GOT3 (cell line): Measurements from ENCODE around the gene ADAMTS6.

ENCODE experiments used
- DNase-seq: peaks from one replicate; lab custom pipeline; 2025; ENCODE audit warnings: mixed read lengths; lab: John Stamatoyannopoulos, UW

The ADAMTS6 gene

DNA sequence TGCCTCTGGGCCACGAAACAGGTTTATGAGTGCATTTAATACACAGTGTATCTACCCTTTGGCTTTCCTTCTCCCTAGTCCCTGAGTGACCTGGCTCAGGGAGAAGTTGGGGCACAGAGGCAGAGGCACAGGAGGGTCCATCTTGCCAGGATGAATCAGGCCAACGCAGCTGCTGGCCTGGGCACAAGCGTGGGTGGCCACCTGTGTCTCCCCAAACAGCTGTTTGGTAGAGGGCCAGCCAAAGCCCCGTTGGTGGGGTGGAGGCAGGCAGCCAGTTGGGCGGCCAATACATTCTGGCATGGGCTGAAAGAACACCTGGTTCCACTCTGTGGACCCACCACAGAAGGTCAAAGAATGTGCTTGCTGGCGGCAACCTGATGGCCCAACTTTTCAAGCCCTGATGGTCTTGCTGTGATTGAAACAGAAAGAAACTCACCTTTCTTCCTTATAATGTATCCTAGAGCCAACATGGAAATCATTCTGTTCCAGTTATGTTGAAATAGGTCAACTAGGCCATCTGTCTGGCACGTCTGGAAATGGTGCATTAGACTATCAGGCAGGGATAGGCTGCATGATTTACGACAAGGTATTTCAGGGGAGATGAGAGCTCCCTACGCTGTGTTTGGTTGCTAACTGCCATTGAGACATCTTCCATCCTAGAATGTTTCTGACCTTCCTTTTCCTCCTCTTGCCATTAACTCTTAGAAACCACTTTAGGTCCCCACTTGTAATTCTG, 337.4 kb downstream of the ADAMTS6 start:
- no peak for DNase-seq

DNA sequence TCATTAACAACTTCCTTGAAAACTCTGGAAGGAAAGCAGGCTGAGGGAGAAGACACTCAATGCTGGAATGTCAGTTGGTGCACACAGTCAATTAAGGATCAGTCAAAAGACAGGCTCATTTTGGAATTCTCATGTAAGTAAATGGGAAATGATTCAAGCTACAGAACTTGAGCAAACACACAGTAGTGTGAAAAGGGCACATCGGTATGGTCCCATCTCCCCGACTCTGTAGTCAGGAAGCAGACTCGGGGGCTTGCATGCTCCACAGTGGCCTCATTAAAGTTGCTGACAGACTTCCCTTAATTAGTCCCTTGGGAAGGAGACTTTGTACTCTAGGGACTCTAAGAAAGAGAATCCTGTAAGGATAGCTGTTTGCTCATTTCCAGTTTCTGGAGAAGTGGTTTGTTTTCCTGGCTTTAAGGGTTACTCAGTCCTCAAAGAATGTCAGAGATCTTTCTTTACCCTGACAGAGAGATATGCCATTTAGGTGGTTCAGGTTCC, 339.2 kb downstream of the ADAMTS6 start:
- no peak for DNase-seq

DNA sequence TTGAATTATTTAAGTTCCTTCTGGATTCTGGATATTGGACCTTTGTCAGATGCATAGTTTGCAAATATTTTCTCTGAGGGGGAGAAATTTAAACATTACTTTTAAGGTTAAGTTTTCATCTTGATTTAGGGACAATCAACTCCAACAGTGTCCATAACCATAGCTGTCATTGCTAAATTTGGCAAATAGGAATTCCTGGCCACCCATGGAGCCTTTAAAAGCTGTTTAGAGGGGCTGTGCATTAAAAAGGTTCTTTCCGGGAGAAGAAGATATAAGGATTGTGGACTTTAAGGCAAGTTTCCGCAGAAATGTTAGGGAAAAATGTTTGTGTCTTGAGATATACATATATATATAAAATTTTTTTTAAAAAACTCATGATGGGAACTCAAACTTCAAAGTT, 339.7 kb downstream of the ADAMTS6 start:
- no peak for DNase-seq

DNA sequence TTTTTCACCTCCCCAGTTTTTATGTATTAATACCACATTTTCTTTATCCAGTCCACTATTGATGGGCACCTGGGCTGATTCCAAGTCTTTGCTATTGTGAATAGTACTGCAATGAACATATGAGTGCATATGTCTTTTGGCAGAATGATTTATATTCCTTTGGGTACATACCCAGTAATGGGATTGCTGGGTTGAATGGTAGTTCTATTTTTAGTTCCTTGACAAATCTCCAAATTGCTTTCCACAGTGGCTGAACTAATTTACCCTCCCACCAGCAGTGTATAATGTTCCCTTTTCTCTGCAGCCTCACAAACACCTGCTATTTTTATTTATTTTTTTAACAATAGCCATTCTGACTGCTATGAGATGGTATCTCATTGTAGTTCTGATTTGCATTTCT, 340.2 kb downstream of the ADAMTS6 start:
- no peak for DNase-seq

DNA sequence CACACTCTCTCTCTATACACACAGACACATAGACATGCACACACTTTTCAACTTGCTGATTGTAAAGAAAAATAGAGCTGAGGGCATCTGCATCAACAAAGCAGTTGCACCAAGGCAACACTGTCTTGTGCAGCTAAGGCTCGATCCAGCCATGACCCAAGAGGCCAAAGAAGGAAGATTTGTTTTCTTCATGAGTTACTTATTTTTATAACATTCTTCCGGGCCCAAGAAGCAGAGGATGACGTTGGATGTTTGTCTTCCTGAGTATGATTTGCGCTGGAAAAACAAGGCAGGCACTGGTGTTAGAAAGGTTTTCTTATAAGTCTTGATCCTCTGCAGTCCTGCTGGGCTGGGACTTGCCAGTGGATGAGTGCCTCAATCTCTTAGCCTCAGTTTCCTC, 344.1 kb downstream of the ADAMTS6 start:
- DNase-seq, result no peak

DNA sequence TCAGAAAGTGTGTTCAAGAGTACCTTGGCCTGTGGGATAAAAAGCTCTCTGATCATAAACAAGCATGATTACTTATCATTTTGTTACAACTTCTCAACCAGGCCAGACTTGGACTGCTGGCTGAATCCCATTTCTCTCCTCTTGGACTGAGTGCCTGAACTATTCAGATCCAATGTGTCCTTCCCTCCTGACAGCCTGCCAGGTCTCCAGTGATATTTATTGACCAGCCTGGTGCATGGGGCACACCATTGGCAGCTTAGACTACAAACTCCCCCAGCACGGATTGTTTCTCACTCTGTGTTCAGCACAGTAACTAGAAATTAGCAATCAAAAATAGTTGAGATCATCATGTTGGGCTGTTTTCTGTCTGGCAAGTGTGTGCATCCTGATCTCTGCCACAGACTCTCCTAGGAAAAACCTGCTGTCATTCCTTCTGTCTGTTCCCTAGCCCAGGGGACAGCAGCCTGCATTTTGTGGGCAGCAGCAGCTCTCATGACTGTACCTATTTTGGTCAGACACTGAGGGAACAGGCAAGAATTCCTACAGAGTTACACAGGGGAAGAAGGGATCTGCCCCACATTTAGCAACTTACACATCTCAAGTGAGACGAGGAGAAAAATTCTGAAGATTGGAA, 348.1 kb downstream of the ADAMTS6 start:
- DNase-seq, result no peak

DNA sequence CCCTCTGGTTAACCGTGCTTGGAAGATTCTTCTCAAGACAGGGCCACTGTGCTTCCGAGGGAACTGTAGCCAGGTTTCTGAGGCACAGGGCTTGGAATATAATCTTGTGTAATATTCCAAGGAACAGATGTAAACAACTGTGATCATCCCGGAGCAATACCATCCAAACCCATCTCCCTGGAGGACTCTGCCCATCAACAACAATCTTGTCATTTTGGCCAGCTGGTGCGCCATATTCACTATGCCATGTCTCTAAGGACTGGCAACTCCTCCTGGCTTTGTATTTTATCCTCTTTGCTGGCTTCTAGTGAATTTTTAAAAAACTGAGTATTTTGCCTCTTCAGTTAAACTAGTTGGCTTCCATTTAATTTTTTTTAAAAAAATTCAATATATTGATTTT, 349.3 kb downstream of the ADAMTS6 start:
- no peak for DNase-seq

DNA sequence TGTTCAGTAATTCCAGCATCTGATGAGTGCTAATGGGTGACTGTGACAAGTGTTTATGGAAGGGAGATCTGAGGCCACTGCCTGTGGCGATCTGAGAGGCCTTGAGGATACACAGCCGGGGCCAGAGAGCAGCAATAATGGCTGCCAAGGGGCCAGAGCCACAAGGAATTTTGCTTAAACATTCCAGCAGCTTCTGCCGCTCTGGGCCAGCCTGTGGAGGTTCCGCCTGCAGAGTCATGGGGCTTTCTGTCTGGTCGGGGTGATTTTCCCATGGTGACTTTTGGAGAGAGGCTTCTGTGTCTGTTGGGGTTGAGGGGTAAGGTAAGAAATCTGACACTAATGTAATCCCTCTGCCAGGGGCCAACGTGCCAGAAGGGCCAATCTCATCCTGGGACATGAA, 353.5 kb downstream of the ADAMTS6 start:
- no peak for DNase-seq

DNA sequence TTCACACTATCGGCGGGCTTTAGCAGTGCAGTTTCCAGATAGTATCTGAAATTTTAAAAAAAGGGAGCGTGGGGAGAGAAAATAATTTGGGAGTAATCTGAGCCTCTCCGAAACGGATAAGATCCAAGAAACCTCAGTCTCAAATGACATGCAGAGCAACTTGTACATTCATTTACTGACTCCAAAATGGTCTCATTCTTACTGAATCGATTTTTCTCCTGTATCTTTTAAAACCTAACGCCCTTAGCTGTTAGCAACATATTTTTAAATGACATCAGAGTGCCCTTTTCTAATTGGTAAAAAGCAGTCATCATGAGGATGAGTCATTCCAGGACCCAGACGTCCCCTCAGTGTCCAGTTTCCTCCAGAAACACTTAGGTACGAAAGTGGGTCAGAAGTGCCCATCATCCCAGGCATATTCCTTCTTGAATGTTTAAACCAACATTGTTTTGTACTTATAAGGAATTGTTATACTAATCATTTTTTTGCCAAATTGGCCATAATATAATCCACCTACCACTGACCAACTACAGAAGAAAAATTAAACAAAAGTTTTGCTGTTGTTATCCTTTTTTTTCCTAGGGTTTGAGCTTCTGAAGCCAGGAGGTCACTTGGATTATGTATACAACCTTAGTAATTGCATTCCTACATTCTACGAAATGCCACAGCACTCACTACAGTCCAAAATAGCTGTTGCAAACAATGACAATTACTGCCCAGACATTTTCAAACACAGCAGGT, 354.4 kb downstream of the ADAMTS6 start:
- no peak for DNase-seq

DNA sequence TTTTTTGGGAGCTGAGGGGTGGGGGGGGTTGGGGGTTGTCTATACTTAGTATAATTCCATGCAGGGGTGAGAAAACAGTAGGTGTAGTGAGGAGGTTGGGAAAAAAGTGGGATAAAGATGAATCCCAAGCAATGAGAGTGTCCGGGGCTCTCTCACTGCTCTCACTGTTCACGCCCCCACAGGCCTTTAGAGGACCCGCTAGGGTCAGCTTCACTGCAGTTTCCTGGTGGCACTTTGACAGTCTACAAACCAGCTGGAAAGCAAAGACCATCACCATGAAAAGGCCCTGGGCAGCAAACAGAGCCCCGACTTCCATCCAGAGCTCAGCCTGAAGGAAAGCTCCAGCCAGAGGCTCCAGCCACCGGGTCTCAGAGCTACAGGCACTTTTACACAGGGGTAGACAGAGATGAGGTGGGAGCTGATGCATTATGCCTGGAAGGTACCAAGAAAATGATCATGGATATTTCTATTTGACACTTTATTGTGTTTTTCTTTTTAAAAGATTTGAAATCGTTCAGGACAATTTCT, 355.1 kb downstream of the ADAMTS6 start:
- no peak for DNase-seq

DNA sequence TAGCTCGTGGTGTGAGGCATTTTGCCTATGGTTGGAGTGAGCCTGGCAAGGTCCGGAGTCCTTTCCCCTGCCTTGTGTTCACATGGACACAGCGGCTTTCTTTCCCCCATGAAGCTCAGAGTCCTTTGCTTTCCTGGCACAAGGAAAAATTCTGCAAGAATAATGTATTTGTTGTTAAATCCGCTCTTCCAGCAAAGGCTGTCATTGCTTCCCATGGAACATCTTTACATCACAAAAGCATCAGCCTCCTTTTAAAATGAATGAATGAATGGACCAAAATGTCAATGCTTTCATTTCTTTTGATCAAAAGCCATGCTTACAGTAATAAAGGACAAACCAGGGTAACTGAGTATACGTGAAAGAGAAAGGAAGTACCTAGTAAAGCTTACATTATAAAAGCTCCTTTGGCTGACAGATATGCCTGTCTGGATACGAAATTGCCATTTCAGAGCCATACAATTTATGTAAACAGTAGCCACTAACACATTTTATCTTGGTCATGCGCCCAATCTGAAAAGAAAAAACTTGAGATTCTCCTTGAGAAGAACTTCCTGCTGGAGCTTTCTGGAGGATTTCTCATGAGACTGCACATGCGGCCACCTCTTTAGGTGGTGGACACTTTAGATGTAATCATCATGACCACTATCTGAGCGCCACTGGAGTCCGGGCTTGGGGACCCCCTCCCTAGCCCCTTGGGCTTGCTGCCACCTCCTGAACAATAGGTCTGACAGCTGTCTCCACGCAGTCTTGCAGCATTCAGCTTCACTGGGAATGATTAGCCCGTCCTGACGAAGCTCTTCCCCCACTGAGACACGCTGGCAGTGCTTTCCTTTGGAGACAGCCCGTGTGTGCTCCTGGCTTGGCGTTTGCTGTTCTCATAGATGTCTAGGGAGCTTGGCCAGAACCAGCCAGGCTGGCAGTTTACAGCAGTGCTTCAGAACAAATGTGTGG, 355.9 kb downstream of the ADAMTS6 start:
- no peak for DNase-seq

DNA sequence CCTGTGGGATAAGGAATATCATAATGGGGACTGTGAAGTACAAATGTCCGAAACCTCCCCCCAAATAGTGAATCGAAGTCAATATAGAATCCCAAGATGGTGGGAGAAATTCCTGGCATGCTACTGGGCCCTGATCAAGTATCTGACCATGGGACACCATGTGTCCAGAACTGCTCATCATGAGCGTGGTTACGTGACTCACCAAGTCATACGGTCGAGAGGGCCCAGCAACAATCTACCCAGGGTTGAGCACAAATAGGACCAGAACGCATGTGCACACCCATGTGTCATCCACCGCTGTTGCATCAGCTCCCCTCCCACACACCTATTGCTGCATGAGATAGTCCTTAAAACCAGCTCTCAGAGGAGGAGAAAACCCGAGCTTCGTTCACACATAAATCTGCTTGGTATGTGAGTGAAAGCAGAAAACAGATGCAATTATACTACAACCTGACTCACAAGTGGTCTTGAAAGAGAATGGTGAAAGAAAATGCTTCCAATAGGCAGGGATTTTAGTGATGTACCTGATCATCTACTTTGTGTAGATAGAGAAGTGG, 359.8 kb downstream of the ADAMTS6 start:
- DNase-seq, result no peak

DNA sequence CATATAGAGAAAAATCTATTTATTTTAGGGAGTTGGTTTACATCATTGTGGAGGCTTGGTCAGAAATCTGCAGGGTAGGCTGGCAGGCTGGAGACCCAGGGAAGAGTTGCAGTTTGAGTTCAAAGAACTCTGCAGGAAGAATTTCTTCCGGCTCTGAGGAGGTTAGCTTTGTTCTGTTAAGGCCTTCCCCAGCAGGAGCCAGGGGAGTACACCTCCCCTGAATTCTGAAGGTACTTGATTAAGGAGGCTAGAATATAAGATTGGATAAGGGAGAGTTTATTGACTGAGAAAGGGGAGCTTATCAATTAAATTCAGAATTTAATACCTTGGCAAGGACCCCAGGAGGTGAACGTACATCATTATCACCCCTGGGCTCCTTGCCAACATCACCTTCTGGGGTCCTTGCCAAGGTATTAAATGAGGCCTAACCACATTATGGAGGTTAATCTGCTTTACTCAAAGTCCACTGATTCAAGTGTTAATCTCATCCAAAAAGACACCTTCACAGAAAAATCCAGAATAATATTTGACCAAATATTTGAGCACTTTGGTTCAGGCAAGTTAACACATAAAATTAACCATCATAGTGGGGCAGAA, 361.3 kb downstream of the ADAMTS6 start:
- DNase-seq, result no peak

DNA sequence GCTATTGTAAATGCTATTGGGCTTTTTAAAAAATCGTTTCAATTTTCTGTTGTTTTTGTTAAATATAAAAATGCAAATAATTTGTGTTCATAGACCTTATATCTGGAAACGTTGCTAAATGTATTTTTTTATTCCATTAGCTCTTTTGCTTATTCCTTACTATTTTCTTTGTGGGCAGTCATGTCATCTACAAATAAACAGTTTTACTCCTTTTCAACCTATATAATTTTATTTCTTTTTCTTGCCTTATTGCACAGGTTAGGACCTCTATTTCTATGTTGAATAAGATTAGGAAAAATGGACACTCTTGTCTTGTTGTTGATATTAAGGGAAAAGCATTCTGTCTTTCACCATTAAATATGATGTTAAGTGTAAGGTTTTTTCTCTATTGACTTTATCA, 364.2 kb downstream of the ADAMTS6 start:
- DNase-seq, result no peak

DNA sequence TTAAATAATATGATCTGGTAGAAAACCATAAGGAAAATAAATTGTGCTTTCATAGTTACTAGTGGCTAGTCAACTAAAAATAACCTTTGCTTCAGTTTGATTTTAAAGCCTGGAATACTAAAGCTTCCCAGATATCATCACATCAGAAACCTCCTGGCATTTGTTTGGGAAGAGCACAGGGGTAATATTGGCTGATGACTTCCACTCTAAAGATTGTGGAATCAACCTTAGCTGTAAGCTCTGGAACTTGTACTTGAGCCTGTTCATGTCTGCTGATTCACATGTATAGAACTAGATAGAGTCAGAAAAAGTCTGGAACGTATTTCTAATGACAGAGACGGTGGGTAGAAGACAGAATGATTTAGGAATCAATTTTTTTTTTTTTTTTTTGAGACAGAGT, 367.9 kb downstream of the ADAMTS6 start:
- DNase-seq, result no peak

DNA sequence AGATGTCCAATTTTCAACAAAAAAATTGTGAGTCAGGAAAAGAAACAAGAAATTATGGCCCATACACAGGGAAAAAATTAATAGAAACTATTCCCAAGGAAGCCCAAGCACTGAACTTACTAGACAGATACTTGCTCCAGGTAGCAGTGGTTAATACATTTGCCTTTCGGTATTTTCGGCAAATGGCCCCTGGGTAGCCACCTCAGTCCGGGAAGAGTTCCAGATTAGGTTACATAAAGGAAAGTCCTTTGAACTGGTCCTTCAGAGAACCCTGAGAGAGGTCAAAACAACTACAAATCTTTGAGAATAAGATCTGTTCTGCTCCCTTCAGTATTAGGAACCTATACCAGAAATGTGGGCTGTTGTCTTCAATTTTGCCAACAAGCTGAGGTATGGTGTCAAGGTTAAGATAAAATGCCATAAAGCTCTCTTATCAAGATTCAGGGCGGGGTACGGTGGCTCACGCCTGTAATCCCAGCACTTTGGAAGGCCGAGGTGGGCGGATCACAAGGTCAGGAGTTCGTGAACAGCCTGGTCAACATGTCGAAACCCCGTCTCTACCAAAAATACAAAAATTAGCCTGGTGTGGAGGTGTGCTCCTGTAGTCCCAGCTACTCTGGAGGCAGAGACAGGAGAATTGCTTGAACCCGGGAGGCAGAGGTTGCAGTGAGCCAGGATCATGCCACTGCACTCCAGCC, 369.6 kb downstream of the ADAMTS6 start:
- no peak for DNase-seq

DNA sequence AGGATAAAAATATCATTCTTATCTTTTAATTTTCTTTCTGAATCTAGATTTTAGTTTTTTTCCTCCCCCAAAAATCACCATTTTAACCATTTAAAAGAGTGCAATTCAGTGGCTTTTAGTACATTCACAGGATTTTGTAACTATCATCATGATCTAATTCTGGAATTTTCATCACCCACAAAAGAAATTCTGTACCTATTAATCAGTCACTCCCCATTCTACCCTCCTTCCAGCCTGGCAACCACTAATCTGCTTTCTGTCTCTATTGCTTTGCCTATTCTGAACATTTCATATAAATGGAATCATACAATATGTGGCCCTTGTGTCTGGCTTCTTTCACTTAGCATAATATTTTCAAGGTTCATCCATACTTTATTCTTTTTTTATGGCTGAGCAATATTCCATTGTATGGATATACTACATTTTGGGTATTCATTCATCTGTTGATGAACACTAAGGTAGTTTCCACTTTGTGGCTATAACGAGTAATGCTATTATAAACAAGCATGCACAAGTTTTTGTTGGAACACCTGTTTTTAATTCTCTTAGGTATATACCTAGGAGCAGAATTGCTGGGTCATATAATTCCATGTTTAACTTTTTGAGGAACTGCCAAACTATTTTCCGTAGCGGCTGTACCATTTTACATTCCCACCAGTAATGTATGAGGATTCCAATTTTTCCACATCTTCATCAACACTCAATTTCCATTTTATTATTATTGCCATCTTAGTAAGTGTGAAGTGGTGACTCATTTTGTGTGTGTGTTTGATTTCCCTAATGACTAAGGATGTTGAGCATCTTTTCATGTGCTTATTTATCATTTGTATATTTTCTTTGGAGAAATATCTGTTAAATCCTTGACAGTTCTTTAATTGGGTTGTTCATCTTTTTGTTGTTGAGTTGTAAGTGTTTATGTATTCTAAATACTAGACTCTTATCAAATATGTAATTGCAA, 372.7 kb downstream of the ADAMTS6 start:
- DNase-seq, result no peak

DNA sequence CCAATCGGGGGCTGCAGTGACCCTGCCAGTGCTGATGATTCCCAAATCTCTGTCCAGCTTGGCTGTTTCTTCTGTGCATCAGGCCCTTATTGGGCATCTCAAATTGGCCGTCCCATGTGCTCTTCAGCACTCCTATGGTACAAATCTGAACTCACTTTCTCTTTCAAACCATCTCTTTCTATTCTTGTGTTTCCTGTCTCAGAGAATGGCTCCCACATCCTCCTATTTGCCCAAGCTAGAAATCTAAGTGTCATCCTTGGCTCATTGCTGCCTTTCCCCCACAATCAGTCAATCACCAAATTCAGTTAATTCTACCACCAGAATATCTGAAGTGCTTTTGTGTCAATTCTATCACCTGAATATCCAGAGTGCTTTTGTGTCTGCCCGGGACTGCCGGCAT, 376.4 kb downstream of the ADAMTS6 start:
- DNase-seq, result no peak

DNA sequence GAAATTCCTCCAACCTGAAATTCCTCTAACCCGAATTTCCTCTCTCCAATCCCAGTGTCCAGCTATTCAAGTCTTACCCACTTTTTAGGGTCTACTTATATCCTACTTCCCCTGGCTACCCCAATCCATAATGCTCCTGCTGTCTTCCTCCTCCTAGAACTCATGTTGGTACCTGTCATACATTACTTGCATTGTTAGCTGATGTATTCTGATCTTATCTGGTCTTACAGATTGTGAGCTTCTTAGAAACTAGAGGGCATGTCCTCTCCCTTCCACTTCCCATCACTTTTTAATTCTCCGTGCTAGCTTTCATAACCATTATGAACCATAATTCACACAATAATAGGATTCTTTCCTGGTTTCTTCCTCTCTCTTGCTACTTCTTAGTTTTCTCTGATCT, 376.9 kb downstream of the ADAMTS6 start:
- no peak for DNase-seq
